NCI-H748 (cell line): Measurements from ENCODE around the gene MAN1C1.

Source experiments
- DNase-seq: peaks from one replicate; lab custom pipeline; 2025; ENCODE audit not compliant: unreplicated experiment; lab: John Stamatoyannopoulos, UW

MAN1C1 gene

GRCh38 chr1:25832336-25833037 is 215.9 kb downstream of the MAN1C1 start:
- no peak for DNase-seq

- DNase-seq: no peak
These were observed 216.6 kb downstream of the MAN1C1 start for GRCh38 chr1:25833158-25833557.
